Mesenchymal stem cell (in vitro differentiated cells and primary cell): ENCODE data around the gene HSPA9.

Experiments
- DNase-seq: peaks from one replicate; pipeline ENCODE4 v3.0.0-alpha.2; 2013
- H2AFZ ChIP-seq: one replicate; pipeline ENCODE4 v1.6.1; 2013; ENCODE audit warnings: low read depth, mild to moderate bottlenecking, control low read depth, inconsistent platforms, low read length, moderate library complexity
- H2AK5ac ChIP-seq: 2 replicates; pipeline ENCODE4 v1.6.1; 2013; ENCODE audit warnings: low read length, moderate library complexity, mild to moderate bottlenecking, inconsistent platforms; ENCODE audit not compliant: severe bottlenecking
- H2BK120ac ChIP-seq: one replicate; pipeline ENCODE4 v1.6.1; 2013; ENCODE audit warnings: low read depth, mild to moderate bottlenecking, inconsistent platforms, low read length, moderate library complexity
- H2BK12ac ChIP-seq, 2 experiments: one replicate each; pipeline ENCODE4 v1.6.1; 2013; ENCODE audit warnings: inconsistent platforms in 2 of 2, low read length in 2 of 2, mild to moderate bottlenecking in 2 of 2, moderate library complexity in 2 of 2, control low read depth in 1 of 2
- H2BK15ac ChIP-seq: one replicate; pipeline ENCODE4 v1.6.1; 2013; ENCODE audit warnings: mild to moderate bottlenecking, low read depth, inconsistent platforms; ENCODE audit not compliant: poor library complexity, severe bottlenecking
- H2BK5ac ChIP-seq: 2 replicates; pipeline ENCODE4 v1.6.1; 2013; ENCODE audit warnings: low read depth, mild to moderate bottlenecking, low read length, control low read depth, inconsistent platforms; ENCODE audit not compliant: poor library complexity, severe bottlenecking
- H3K14ac ChIP-seq, 2 experiments: one replicate each; pipeline ENCODE4 v1.6.1; 2013; ENCODE audit warnings: inconsistent platforms in 2 of 2, low read length in 2 of 2, control low read depth in 1 of 2, mild to moderate bottlenecking in 1 of 2, moderate library complexity in 1 of 2
- H3K18ac ChIP-seq, 2 experiments: one replicate each; pipeline ENCODE4 v1.6.1; 2013; ENCODE audit warnings: inconsistent platforms in 2 of 2, low read length in 2 of 2, control low read depth in 1 of 2, low read depth in 1 of 2, mild to moderate bottlenecking in 1 of 2
- H3K23ac ChIP-seq, 2 experiments: one replicate each; pipeline ENCODE4 v1.6.1; 2013; ENCODE audit warnings: inconsistent platforms in 2 of 2, low read length in 2 of 2, mild to moderate bottlenecking in 2 of 2, moderate library complexity in 2 of 2, control low read depth in 1 of 2
- H3K27ac ChIP-seq: 2 replicates; pipeline ENCODE4 v1.5.1; 2013; ENCODE audit warnings: mild to moderate bottlenecking, moderate library complexity, low read length, control low read depth, inconsistent platforms; ENCODE audit not compliant: poor library complexity, severe bottlenecking
- H3K27me3 ChIP-seq, 2 experiments: 2 replicates each; pipeline versions ENCODE4 v1.6.1 to v1.7.0; 2013; ENCODE audit warnings: low read length in 2 of 2, mild to moderate bottlenecking in 2 of 2, moderate library complexity in 2 of 2, control low read depth in 1 of 2, inconsistent platforms in 1 of 2; ENCODE audit not compliant: control insufficient read depth in 1 of 2, insufficient read depth in 1 of 2
- H3K36me3 ChIP-seq, 2 experiments: 2 replicates each; pipeline versions ENCODE4 v1.6.1 to v1.7.0; 2013; ENCODE audit warnings: low read length in 2 of 2, control low read depth in 1 of 2, inconsistent platforms in 1 of 2, low read depth in 1 of 2, mild to moderate bottlenecking in 1 of 2; ENCODE audit not compliant: insufficient read depth in 2 of 2, control insufficient read depth in 1 of 2
- H3K4ac ChIP-seq, 2 experiments: one replicate each; pipeline ENCODE4 v1.6.1; 2013; ENCODE audit warnings: inconsistent platforms in 2 of 2, low read length in 2 of 2, mild to moderate bottlenecking in 2 of 2, moderate library complexity in 2 of 2, control low read depth in 1 of 2, low read depth in 1 of 2
- H3K4me1 ChIP-seq: 2 replicates; pipeline ENCODE4 v1.6.1; 2013; ENCODE audit warnings: low read depth, low read length, control low read depth; ENCODE audit not compliant: control insufficient read depth, insufficient read depth
- H3K4me2 ChIP-seq: 2 replicates; pipeline ENCODE4 v1.6.1; 2013; ENCODE audit warnings: low read length, mild to moderate bottlenecking, inconsistent platforms; ENCODE audit not compliant: poor library complexity, severe bottlenecking
- H3K4me3 ChIP-seq, 2 experiments: 2 replicates each; pipeline versions ENCODE4 v1.5.1 to v1.7.0; 2013; ENCODE audit warnings: low read length in 2 of 2, mild to moderate bottlenecking in 2 of 2, control low read depth in 1 of 2, low read depth in 1 of 2; ENCODE audit not compliant: insufficient read depth in 1 of 2
- H3K79me1 ChIP-seq: replicated peaks from 2 replicates; pipeline ENCODE4 v1.6.1; 2013; ENCODE audit warnings: mild to moderate bottlenecking, control low read depth, low read length, inconsistent platforms; ENCODE audit not compliant: poor library complexity, severe bottlenecking
- H3K9ac ChIP-seq: 2 replicates; pipeline ENCODE4 v1.7.0; 2013; ENCODE audit warnings: mild to moderate bottlenecking, low read length, moderate library complexity
- H3K9me3 ChIP-seq: 2 replicates; pipeline ENCODE4 v1.7.0; 2013; ENCODE audit warnings: mild to moderate bottlenecking, low read length; ENCODE audit not compliant: control insufficient read depth
- H4K8ac ChIP-seq: one replicate; pipeline ENCODE4 v1.6.1; 2013; ENCODE audit warnings: inconsistent platforms, mild to moderate bottlenecking, low read length, moderate library complexity
- H4K91ac ChIP-seq: one replicate; pipeline ENCODE4 v1.6.1; 2013; ENCODE audit warnings: mild to moderate bottlenecking, low read length, inconsistent platforms
- WGBS: methylation state at CpG from one replicate; pipeline ENCODE4 v1.1.7; 2013; ENCODE audit warnings: mixed read lengths; 5-methylcytosine and 5-hydroxymethylcytosine counted together

HSPA9 gene

DNA sequence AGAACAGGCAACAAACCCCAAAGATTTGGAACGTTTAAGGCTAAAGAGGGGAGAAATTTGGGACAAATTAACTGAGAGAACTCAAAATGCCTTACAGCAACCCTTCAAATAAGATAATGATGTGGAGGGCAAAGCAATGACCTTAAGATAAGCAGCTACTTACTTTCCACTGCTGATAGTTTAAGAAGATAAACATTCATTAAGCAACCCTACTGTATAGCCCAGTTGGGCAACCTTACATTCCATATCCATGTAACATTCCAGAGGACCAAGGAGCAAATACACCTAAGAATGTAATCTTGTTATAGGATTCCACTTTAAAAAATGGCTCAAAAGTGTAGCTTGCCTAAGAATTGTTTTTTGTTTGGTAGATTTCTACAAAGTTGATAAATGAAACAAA, 47.0 kb downstream of the HSPA9 start:
- peaks cover 10% of the 10 kb centered on the region for H3K4me1 ChIP-seq
- no peak overlapping the region for H2BK12ac ChIP-seq
- no peak overlapping the region for H2AFZ ChIP-seq
- H3K27me3 ChIP-seq: no peaks in the 10 kb centered on the region
- no peak overlapping the region for H4K8ac ChIP-seq
- H3K9ac ChIP-seq: no peak overlapping the region
- no peak overlapping the region for H4K91ac ChIP-seq
- H2BK120ac ChIP-seq: no peak overlapping the region
- WGBS: 100% methylated on average over 1 of the region's 1 CpG
- no peaks in the 10 kb centered on the region for H3K9me3 ChIP-seq
- H3K36me3 ChIP-seq: peaks cover 22 to 30% of the 10 kb centered on the region in 2 experiments
- H2BK5ac ChIP-seq: no peak overlapping the region
- no peak overlapping the region for H2BK15ac ChIP-seq
- no peak overlapping the region for H3K4me3 ChIP-seq
- H3K14ac ChIP-seq: no peak overlapping the region
- H3K79me1 ChIP-seq: no peaks in the 10 kb centered on the region
- no peak overlapping the region for H2AK5ac ChIP-seq
- no peak overlapping the region for H3K18ac ChIP-seq
- DNase-seq: peak; percentile 37
- H3K4ac ChIP-seq: no peak overlapping the region
- H3K23ac ChIP-seq: no peak overlapping the region
- peak overlapping the region; percentile 14 for H3K27ac ChIP-seq
- no peak overlapping the region for H3K4me2 ChIP-seq

- peaks cover 10% of the 10 kb centered on the region for H3K4me1 ChIP-seq
- 94% methylated on average over 1 of the region's 1 CpG for WGBS
- H2BK12ac ChIP-seq: no peak overlapping the region
- H3K9me3 ChIP-seq: no peaks in the 10 kb centered on the region
- no peak overlapping the region for H3K27ac ChIP-seq
- H4K8ac ChIP-seq: no peak overlapping the region
- H3K18ac ChIP-seq: no peak overlapping the region
- H3K27me3 ChIP-seq: no peaks in the 10 kb centered on the region
- no peak overlapping the region for H2BK15ac ChIP-seq
- H3K36me3 ChIP-seq: peaks cover 24 to 27% of the 10 kb centered on the region in 2 experiments
- H3K4me2 ChIP-seq: no peak overlapping the region
- no peak overlapping the region for H2BK120ac ChIP-seq
- H3K23ac ChIP-seq: no peak overlapping the region
- no peaks in the 10 kb centered on the region for H3K79me1 ChIP-seq
- no peak overlapping the region for H3K4ac ChIP-seq
- no peak overlapping the region for H2BK5ac ChIP-seq
- H3K9ac ChIP-seq: no peak overlapping the region
- no peak overlapping the region for H2AK5ac ChIP-seq
- no peak for DNase-seq
- no peak overlapping the region for H2AFZ ChIP-seq
- no peak overlapping the region for H4K91ac ChIP-seq
- H3K14ac ChIP-seq: no peak overlapping the region
- H3K4me3 ChIP-seq: no peak overlapping the region
Measured at GRCh38 chr5:138527170-138527569, 48.0 kb downstream of the HSPA9 start.

GRCh38 chr5:138523406-138523805, 51.8 kb downstream of the HSPA9 start:
- no peak overlapping the region for H4K91ac ChIP-seq
- no peaks in the 10 kb centered on the region for H3K27me3 ChIP-seq
- no peak overlapping the region for H3K9ac ChIP-seq
- H3K4ac ChIP-seq: no peak overlapping the region
- H3K14ac ChIP-seq: no peak overlapping the region
- H2AFZ ChIP-seq: no peak overlapping the region
- H3K79me1 ChIP-seq: peaks cover 2% of the 10 kb centered on the region
- H2BK5ac ChIP-seq: no peak overlapping the region
- no peaks in the 10 kb centered on the region for H3K9me3 ChIP-seq
- no peak overlapping the region for H2BK12ac ChIP-seq
- H3K4me3 ChIP-seq: no peak overlapping the region
- H3K4me1 ChIP-seq: peaks cover 6% of the 10 kb centered on the region
- H3K4me2 ChIP-seq: no peak overlapping the region
- no peak overlapping the region for H2BK120ac ChIP-seq
- H3K36me3 ChIP-seq: peaks cover 15 to 18% of the 10 kb centered on the region in 2 experiments
- H2BK15ac ChIP-seq: no peak overlapping the region
- DNase-seq: no peak
- H3K27ac ChIP-seq: no peak overlapping the region
- H3K18ac ChIP-seq: no peak overlapping the region
- no peak overlapping the region for H3K23ac ChIP-seq
- H2AK5ac ChIP-seq: no peak overlapping the region
- over 99% methylated on average over 4 of the region's 5 CpGs for WGBS
- H4K8ac ChIP-seq: no peak overlapping the region

GRCh38 chr5:138520971-138521370, 54.2 kb downstream of the HSPA9 start:
- Histone ChIP-seq H4K8ac (no peak overlapping the region), H2AFZ (no peak overlapping the region), H3K9ac (no peak overlapping the region), H3K9me3 (no peaks in the 10 kb centered on the region), H3K4me3 (no peak overlapping the region), H3K4me2 (no peak overlapping the region), H4K91ac (no peak overlapping the region), H2BK120ac (no peak overlapping the region), H2BK5ac (no peak overlapping the region), H3K27ac (no peak overlapping the region), H3K79me1 (peaks cover 12% of the 10 kb centered on the region), H2BK15ac (no peak overlapping the region), H3K4ac (no peak overlapping the region), H2AK5ac (no peak overlapping the region), H3K23ac (no peak overlapping the region), H3K14ac (no peak overlapping the region), H3K18ac (no peak overlapping the region), H2BK12ac (no peak overlapping the region), H3K36me3 (peaks cover 26 to 32% of the 10 kb centered on the region in 2 experiments), H3K4me1 (no peaks in the 10 kb centered on the region), H3K27me3 (no peaks in the 10 kb centered on the region)
- no peak for DNase-seq
- WGBS: no CpG with 5 or more reads among the region's 1 CpG
